NCI-H748 (cell line): ENCODE data around the gene ST8SIA4.
A peak's percentile ranks its signal among the peaks of the same experiment; 100 is the strongest.
"Not testable (repeated sequence)": the region's sequence is repeated elsewhere in the genome, so short reads cannot be mapped to it uniquely, and the experiment has no call there.

Experiments used
- DNase-seq: peaks from one replicate; lab custom pipeline; 2025; ENCODE audit not compliant: unreplicated experiment; lab: John Stamatoyannopoulos, UW

Gene ST8SIA4

DNA sequence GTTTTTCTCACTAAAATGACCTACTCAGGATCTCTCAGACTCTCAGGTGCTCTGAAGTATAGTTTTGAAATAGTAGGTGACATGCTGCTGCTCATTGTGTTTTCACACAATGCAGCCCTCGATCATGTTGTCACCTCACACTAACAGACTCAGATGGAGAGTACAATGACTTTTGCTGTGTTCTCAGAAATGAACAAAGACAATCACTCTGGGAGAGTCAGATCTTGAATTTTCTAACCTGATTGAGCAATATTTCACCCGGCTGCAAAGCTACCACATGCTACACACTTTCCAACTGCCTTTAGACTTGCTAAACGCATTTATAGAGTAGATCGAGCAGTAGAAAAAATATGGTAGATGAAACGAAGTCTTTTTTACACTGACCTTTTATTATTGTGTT is 113.4 kb downstream of the ST8SIA4 start:
- no peak for DNase-seq

DNA sequence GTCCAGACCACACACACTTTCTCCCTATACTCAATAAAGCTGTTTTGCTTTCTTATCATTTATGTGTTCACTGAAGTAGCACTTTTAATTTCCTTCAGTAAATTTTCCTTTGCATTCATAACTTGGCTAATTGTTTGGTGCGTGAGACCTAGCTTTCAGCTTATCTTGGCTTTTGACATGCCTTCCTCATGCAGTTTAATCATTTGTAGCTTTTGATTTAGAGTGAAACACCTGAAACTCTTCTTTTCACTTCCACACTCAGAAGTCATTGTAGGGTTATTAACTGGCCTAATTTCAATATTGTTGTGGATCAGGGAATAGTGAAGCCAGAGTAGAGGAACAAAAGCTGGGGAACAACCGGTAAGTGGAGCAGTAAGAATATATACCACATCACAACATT is 114.7 kb downstream of the ST8SIA4 start:
- DNase-seq: no peak

DNA sequence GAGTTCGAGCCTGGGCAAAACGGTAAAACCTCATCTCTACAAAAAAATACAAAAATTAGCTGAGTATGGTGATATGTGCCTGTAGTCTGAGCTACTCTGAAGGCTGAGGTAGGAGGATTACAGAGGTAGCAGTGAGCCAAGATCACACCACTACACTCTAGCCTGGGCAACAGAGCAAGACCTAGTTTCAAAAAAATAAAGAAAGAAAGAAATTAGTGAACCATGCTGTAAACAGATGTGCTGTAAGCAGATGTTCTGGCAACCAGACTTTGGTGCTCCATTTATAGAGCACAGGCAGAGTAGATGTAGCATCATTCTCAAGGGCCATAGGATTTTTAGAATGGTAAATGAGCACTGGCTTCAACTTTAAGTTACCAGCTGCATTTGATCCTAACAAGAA is 115.4 kb downstream of the ST8SIA4 start:
- no peak for DNase-seq

DNA sequence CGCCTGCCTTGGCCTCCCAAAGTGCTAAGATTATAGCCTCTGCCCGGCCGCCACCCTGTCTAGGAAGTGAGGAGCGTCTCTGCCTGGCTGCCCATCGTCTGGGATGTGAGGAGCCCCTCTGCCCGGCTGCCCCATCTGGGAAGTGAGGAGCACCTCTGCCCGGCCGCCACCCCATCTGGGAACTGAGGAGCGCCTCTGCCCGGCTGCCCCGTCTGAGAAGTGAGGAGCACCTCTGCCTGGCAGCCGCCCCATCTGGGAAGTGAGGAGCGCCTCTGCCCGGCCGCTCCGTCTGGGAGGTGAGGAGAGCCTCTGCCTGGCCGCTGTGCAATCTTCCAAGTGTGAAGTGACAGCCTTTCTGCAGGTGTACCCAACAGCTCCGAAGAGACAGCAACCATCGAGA is 117.5 kb downstream of the ST8SIA4 start:
- not testable (repeated sequence) for DNase-seq

DNA sequence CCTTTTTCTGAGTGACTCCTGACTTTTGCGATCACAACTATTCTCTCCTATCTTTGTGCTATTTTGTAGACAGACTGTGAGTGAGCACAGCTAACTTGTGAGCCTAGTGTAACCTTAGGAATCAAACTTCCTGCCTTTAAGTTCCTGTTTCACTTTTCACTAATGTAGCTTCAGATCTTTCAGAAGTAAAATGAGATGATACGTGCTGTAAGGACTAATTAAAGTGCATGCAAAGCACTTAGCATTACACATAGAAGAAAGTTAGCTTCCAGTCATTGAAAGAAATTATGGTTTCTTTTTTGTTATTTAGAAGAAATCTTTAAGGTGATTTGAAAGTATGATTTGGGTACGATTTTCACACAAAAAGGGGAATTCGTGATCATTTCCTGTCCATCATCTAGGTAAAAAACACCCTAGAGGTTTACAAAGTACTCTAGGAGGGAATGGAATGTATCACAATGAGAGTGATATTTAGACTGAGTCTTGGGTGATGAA is 122.7 kb downstream of the ST8SIA4 start:
- no peak for DNase-seq

DNA sequence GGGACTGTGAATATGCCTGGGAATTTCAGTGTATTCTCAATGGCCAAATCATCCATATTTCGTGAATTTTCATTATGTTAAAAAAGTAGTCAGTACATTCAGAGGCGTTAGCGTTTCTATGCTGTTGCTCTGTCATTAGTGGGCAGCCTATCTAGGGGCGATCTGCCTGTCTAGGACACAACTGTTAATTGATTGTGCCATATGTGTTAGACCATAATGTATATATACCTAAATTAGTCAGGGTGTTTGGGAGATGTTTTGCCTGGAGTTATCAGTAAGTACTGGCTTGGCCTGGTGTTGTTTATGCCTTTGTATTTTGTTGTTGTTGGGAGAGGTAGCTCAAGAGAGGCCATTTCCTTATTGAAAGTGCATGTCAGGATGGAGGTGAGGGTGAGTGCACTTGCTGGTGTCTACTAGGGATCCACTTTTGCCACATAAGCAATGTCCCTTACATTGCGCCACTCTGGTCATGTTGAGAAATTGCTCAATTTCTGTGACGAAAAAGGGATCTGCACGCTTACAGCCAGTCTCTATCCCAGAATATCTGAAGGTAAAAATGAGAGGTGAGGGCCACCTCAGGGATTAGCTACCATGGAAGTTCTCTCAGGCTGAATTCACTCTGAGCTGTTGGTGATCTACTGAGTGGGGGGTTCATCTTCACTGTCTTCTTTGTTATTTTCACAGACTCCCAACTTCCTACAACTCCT is 123.3 kb downstream of the ST8SIA4 start:
- no peak for DNase-seq

DNA sequence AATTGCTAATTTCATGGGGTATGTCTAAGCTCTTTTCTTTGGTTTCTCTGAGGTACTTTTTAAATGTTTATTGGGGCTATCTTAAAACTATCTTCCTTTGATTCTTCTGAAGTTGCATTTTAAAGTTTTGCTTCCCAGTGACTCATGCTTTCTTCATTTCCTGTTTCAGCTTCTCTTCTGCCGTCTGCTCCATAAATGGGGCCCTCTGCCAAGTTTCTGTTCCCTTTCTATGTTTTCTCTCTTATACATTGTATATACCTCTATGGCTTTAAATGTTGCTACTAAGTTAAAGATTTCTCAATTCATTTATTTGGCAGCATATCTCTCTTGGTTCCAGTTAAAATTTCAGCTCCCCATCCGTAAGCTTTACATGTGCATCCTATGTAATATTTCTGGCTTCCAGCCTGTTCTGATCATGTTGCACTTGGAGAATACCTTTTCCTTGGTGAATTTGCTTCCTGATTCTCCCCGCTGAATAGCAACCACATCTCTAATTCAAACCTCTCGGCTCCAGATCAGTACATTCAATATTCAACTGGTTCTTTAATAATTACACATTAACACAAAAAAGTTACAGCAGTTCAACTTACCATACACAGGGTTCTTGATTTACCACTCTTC is 125.3 kb downstream of the ST8SIA4 start:
- DNase-seq: no peak

DNA sequence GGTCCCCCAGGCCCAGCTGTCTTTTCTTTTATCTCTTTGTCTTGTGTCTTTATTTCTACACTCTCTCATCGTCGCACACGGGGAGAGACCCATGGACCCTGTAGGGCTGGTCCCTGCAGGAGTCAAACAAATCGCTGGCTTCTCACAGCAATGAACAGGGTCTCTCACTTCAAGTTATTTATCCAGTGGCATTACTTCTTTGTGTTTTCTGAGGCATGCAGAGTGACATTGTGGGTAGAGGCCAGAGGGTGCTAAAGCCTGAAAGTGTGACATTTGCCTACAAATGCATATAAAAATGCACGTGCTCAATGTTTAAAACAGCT is 127.6 kb downstream of the ST8SIA4 start:
- DNase-seq: no peak

DNA sequence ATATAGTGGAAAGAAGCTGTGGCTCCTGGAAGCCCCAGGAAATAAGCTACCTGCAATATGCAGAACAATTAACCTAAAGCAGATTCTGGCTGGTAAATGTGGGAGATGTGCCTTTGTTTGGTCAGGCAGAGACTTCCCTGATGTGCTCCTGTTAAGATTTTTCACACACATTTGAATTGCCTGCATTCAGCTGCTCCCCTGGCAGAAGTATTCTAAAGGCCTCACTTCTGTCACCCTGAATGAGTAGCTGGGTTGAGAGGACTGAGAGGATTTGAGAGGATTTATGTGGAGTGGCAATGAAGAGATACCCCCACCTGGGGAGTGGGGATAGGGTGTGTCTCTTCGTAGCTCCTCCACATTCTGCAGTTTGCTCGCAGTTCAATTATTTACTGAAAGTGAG is 130.5 kb downstream of the ST8SIA4 start:
- DNase-seq: peak; percentile 34

DNA sequence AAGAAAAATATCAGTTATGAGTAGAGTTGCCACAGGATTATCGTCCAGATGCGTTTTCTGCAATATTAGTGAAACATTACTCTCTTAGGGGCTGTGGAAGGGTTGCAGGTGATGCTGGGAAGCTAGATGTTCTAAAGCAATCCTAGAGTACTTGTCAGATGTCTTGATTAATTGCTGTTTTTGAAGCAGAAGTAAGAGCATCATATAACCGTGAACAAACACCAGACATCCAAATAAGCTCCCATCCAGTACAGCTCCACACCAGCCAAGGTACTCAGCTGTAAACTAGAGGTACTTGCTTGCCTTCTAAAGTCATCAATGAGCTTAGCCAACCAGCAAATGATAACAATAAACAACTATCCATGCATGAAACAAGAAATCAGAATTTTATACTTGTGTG is 131.1 kb downstream of the ST8SIA4 start:
- DNase-seq: peak; percentile 22

DNA sequence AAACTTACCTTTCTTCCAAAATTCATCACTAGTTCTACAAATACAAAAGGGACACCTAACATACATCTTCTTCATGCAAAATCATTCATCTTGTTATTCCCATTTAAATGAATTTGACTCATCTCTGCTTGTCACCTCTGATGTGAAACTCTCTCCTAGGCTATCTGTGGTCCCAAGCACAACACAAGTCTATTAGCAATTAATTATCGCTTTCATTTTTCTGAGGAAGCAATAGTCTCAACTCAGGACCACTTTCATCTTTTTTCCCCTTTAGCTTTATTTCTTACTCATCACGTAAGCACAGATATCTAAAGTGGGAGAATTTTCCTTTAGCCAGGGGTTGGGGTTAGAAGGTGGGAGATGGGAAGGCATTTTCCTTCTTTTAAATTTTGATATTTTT is 131.9 kb downstream of the ST8SIA4 start:
- no peak for DNase-seq

DNA sequence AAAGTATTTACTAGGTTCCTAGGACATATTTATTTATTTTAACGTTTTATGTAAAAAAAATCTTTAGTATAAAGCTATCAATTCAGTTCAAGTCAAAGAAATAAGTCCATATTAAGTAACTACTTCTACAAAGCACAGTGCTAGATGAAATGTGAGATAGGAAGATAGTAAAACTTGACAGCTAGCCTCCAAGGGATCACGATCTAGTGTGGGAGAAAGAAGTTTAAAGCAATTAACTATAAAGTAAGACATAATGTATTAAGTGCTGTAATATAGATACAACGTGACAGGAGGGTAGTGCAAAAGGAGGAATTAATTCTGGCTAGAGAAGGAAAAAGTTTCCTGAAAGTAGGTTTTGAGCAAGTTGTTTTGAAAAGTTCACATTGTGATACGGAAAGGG is 134.9 kb downstream of the ST8SIA4 start:
- no peak for DNase-seq

DNA sequence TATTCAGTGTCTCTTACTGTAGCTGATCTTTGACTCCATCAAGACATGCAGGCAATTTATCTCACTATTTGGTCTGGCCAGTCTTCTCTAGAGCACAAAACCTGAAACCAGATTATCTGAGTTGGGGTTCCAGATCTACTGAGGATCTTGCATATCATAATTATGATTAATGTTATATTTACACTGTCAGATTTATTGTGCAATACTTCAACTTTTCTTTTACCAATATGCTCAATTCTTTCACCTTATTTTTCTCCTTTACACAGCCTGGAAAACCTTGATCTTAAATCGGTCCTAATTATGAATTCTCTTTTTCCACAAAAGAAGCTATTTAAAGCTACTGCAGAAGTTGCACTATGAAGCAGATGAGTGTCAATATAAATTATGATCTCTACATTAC is 140.1 kb downstream of the ST8SIA4 start:
- DNase-seq: no peak

DNA sequence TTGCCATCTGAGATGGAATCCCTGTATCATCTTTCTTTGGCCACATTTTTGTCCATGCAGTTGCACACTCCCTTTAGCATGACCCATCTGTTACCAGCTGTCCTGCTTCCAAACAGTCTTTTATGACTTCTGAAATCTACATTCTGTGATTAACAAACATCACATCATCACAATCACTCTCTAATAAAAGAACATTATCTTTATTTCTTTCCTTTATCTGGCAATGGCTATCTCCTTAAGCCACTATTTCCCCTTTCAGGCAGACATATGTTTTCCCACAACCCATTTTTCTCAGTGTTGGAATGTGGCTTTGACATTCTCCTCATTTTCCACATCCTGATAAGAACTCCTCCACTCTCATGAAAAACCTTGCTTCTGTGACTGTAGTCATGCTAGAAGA is 141.0 kb downstream of the ST8SIA4 start:
- no peak for DNase-seq

DNA sequence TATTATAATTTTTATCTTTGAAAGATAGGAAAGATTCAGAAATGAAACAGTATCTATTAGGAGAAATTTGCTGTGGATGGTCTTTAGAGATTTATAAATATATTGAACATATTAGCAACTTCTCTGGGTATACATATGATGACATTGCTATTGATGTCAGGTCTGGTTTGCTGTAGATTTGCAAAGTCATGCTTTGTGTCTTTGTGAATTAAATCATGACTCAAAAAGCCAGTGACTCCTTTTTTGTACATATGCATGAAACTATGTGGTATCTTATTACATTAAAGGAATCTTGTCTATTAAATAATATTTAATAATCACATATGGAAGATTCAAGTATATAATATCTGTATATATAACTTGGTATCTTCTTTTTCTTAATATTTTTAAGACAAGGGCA is 141.9 kb downstream of the ST8SIA4 start:
- no peak for DNase-seq

DNA sequence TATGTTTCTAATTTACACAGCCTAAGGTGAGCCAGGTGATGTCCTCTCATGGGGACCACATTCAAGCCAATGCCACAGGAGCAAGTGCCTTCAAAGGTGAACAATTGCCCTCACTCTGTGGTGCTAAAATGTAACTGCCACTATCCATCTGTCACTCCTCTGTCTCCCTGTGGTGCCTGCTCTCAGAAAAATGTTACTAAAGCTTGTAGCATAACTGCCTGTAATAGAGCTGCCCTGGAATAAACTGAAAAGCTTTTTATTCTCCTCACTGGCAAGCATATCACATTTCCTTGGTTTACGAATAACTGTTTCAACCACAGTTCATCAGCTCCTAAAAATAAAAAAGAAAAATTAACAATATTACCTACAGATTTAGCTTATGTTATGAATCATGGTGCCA is 142.4 kb downstream of the ST8SIA4 start:
- no peak for DNase-seq

DNA sequence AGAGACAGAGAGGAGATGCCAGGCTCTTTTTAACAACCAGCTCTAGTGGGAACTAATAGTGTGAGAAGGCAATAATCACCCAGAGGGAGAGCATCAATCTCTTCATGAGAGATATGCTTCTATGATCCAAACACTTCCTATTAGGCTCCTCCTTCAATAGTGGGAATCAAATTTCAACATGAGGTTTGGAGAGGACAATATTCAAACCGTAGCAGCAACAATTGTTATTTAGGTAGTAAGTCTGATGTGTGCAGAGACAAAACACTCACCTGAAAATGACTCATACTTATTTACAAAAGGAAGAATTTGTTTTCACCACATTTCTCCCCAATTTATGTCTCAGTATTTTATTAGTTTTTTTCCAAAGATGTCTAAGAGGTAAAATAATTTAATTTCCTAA is 144.3 kb downstream of the ST8SIA4 start:
- DNase-seq: peak; percentile 53

DNA sequence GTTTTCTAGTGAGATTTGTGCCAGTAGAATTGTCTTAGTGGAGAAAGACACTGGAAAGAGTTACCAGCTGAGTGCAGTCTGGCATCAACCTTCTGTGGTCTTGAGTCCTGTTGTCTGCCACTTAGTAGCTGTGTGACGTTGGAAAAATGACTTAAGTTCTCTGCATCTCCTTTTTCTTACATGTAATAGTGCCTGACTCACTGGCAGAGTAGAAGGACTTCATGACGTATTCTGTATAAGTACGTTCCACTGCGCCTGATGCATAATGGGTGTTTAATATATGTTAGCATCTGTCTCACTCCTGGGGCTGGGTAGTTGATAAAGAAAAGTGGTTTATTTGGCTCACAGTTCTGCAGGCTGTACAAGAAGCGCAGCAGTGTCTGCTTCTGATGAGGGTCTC is 144.8 kb downstream of the ST8SIA4 start:
- no peak for DNase-seq

DNA sequence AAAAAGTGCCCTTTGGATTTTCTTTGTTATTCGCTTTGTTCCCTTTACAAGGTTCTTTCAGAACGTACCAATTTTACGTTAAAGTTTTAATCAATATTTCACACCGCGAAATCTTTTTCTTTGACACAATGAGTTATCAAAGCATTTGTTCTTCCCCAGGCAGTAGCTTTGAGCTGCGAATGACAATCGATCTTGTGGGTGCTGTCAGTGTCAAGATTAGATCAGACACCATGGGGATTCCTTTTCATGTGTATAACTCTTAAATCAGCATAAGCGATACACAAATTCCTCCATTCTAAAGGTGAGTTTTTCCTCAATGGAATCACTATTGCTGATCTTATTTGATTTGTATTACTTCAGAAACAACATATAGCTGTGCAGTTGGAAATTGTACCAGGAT is 145.5 kb downstream of the ST8SIA4 start:
- DNase-seq: no peak
